ENCODE measurements around the gene TRIM44. TPM values are rescaled to one million over a fixed set of nuclear protein-coding genes. Genes with fewer than 3 reads are reported as not detected.

Gene TRIM44
- total RNA-seq, 1 experiment from 2014 or later: 191 TPM

GRCh38 chr11:35721651-35722282 is 59.2 kb downstream of the TRIM44 start:
- Histone ChIP-seq H3K9me3 (ENCODE audit: low read depth, low read length, poor library complexity, severe bottlenecking) (no peaks in the 10 kb centered on the region), H3K4me1 (ENCODE audit: insufficient read depth, low read length, poor library complexity, severe bottlenecking) (no peaks in the 10 kb centered on the region), H3K4me3 (ENCODE audit: low read depth, low read length, poor library complexity, severe bottlenecking) (no peak overlapping the region), H3K27me3 (replicated peaks; ENCODE audit: insufficient read depth, low read depth, low read length, poor library complexity) (no peaks in the 10 kb centered on the region), H3K27ac (ENCODE audit: low read depth, low read length, poor library complexity, severe bottlenecking) (no peak overlapping the region), H3K36me3 (ENCODE audit: insufficient read depth, low read length, poor library complexity, severe bottlenecking) (peaks cover 11% of the 10 kb centered on the region)
- ChIA-PET POLR2A (ENCODE audit: low non-redundant PET) (no interaction called here), CTCF (no interaction called here)
- DNase-seq (ENCODE audit: low spot score): no peak
- TF ChIP-seq EZH2 (IDR thresholded peaks at IDR 0.05; ENCODE audit: borderline replicate concordance, low read depth, low read length, poor library complexity, severe bottlenecking) (no peak), CTCF (conservative IDR thresholded peaks at IDR 0.05; ENCODE audit: low read depth, low read length) (no peak)
- intact Hi-C loops (cut with micrococcal nuclease; ENCODE audit: unreplicated experiment): no loop called here
- BruUV-seq (replicated peaks): no TSS peak

GRCh38 chr11:35722641-35723040 is 60.1 kb downstream of the TRIM44 start:
- ChIA-PET POLR2A (ENCODE audit: low non-redundant PET) (no interaction called here), CTCF (no interaction called here)
- no peaks in the 10 kb centered on the region for H3K4me1 ChIP-seq (ENCODE audit: insufficient read depth, low read length, poor library complexity, severe bottlenecking)
- no peak for DNase-seq (ENCODE audit: low spot score)
- peaks cover 18% of the 10 kb centered on the region for H3K36me3 ChIP-seq (ENCODE audit: insufficient read depth, low read length, poor library complexity, severe bottlenecking)
- no peak overlapping the region for H3K4me3 ChIP-seq (ENCODE audit: low read depth, low read length, poor library complexity, severe bottlenecking)
- no peak overlapping the region for H3K27ac ChIP-seq (ENCODE audit: low read depth, low read length, poor library complexity, severe bottlenecking)
- BruUV-seq (replicated peaks): no TSS peak
- no peaks in the 10 kb centered on the region for H3K27me3 ChIP-seq (replicated peaks; ENCODE audit: insufficient read depth, low read depth, low read length, poor library complexity)
- TF ChIP-seq EZH2 (IDR thresholded peaks at IDR 0.05; ENCODE audit: borderline replicate concordance, low read depth, low read length, poor library complexity, severe bottlenecking) (no peak), CTCF (conservative IDR thresholded peaks at IDR 0.05; ENCODE audit: low read depth, low read length) (no peak)
- intact Hi-C loops (cut with micrococcal nuclease; ENCODE audit: unreplicated experiment): no loop called here
- H3K9me3 ChIP-seq (ENCODE audit: low read depth, low read length, poor library complexity, severe bottlenecking): no peaks in the 10 kb centered on the region

GRCh38 chr11:35723493-35723892 is 60.9 kb downstream of the TRIM44 start:
- no TSS peak for BruUV-seq (replicated peaks)
- H3K27me3 ChIP-seq (replicated peaks; ENCODE audit: insufficient read depth, low read depth, low read length, poor library complexity): no peaks in the 10 kb centered on the region
- intact Hi-C loops (cut with micrococcal nuclease; ENCODE audit: unreplicated experiment): no loop called here
- H3K27ac ChIP-seq (ENCODE audit: low read depth, low read length, poor library complexity, severe bottlenecking): no peak overlapping the region
- no peaks in the 10 kb centered on the region for H3K4me1 ChIP-seq (ENCODE audit: insufficient read depth, low read length, poor library complexity, severe bottlenecking)
- ChIA-PET CTCF (no interaction called here), POLR2A (ENCODE audit: low non-redundant PET) (no interaction called here)
- no peak for TF ChIP-seq EZH2 (IDR thresholded peaks at IDR 0.05; ENCODE audit: borderline replicate concordance, low read depth, low read length, poor library complexity, severe bottlenecking)
- no peak for TF ChIP-seq CTCF (conservative IDR thresholded peaks at IDR 0.05; ENCODE audit: low read depth, low read length)
- H3K36me3 ChIP-seq (ENCODE audit: insufficient read depth, low read length, poor library complexity, severe bottlenecking): peaks cover 20% of the 10 kb centered on the region
- no peak overlapping the region for H3K4me3 ChIP-seq (ENCODE audit: low read depth, low read length, poor library complexity, severe bottlenecking)
- no peaks in the 10 kb centered on the region for H3K9me3 ChIP-seq (ENCODE audit: low read depth, low read length, poor library complexity, severe bottlenecking)
- DNase-seq (ENCODE audit: low spot score): no peak
